Measurements from ENCODE around the gene ALDH1A1. TPM values are rescaled to one million over a fixed set of nuclear protein-coding genes. Genes with fewer than 3 reads are reported as not detected.

Gene ALDH1A1
- polyA plus RNA-seq, 1 of the 3 experiments (the other 2 are of a cell fraction), result 0.03 TPM

- no peak for TF ChIP-seq NRF1 (IDR thresholded peaks at IDR 0.05; ENCODE audit: low read depth, low read length)
- no peak for TF ChIP-seq TEAD4 (IDR thresholded peaks at IDR 0.05; ENCODE audit: borderline replicate concordance, insufficient read depth)
- TF ChIP-seq, protein P1, sequence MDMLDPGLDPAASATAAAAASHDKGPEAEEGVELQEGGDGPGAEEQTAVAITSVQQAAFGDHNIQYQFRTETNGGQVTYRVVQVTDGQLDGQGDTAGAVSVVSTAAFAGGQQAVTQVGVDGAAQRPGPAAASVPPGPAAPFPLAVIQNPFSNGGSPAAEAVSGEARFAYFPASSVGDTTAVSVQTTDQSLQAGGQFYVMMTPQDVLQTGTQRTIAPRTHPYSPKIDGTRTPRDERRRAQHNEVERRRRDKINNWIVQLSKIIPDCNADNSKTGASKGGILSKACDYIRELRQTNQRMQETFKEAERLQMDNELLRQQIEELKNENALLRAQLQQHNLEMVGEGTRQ (IDR thresholded peaks at IDR 0.05; ENCODE audit: borderline replicate concordance, low read depth, low read length), result no peak
Observed at GRCh38 chr9:72936266-72936665, 16.6 kb downstream of the ALDH1A1 start (continued).

DNA sequence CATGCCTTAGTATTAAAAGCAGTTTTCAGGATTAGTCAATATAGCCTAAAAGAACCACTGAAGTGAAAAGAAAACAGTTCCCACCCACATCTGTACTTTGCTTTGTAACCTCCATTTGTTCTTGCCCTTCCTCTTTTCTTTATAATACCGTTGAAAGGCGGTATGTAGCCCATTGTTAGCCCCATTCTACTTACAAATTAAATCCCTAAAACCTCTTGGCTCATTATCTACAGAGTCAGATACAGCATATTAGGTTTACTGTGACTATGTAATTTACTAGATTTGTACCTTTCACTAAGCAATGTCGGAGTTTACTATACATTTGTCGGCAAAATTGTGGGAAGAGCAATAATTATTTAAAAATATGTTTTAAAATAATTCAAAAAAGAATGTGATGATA, 17.3 kb downstream of the ALDH1A1 start:
- Histone ChIP-seq H2AFZ (ENCODE audit: low read depth) (no peak overlapping the region), H3K9ac (no peak overlapping the region), H3K36me3 (replicated peaks in 1 of 2; ENCODE audit: control insufficient read depth in 1 of 2, insufficient read depth in 2 of 2, low read length in 1 of 2) (no peaks in the 10 kb centered on the region), H3K4me3 (ENCODE audit: low read depth in 2 of 2, low read length in 1 of 2) (no peak overlapping the region), H3K9me3 (no peaks in the 10 kb centered on the region), H4K20me1 (ENCODE audit: insufficient read depth) (no peaks in the 10 kb centered on the region), H3K27ac (ENCODE audit: low read depth in 2 of 2, low read length in 1 of 2) (no peak overlapping the region), H3K4me2 (no peak overlapping the region), H3F3A (replicated peaks; ENCODE audit: insufficient read depth) (no peaks in the 10 kb centered on the region), H3K79me2 (ENCODE audit: insufficient read depth) (no peaks in the 10 kb centered on the region), H3K4me1 (ENCODE audit: control insufficient read depth in 1 of 2, insufficient read depth in 2 of 2, low read depth in 1 of 2, low read length in 1 of 2) (no peaks in the 10 kb centered on the region; a peak in 1 of 4 replicates), H3K27me3 (ENCODE audit: insufficient read depth) (no peaks in the 10 kb centered on the region; the same call in 1 of the 2 replicates), H3K9me2 (no peaks in the 10 kb centered on the region; the same call in 1 of the 2 replicates)
- TF ChIP-seq NFIC (IDR thresholded peaks at IDR 0.05; ENCODE audit: borderline replicate concordance), result no peak
- TF ChIP-seq, protein P2, sequence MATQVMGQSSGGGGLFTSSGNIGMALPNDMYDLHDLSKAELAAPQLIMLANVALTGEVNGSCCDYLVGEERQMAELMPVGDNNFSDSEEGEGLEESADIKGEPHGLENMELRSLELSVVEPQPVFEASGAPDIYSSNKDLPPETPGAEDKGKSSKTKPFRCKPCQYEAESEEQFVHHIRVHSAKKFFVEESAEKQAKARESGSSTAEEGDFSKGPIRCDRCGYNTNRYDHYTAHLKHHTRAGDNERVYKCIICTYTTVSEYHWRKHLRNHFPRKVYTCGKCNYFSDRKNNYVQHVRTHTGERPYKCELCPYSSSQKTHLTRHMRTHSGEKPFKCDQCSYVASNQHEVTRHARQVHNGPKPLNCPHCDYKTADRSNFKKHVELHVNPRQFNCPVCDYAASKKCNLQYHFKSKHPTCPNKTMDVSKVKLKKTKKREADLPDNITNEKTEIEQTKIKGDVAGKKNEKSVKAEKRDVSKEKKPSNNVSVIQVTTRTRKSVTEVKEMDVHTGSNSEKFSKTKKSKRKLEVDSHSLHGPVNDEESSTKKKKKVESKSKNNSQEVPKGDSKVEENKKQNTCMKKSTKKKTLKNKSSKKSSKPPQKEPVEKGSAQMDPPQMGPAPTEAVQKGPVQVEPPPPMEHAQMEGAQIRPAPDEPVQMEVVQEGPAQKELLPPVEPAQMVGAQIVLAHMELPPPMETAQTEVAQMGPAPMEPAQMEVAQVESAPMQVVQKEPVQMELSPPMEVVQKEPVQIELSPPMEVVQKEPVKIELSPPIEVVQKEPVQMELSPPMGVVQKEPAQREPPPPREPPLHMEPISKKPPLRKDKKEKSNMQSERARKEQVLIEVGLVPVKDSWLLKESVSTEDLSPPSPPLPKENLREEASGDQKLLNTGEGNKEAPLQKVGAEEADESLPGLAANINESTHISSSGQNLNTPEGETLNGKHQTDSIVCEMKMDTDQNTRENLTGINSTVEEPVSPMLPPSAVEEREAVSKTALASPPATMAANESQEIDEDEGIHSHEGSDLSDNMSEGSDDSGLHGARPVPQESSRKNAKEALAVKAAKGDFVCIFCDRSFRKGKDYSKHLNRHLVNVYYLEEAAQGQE (IDR thresholded peaks at IDR 0.05; ENCODE audit: low read depth, low read length), result no peak
- TF ChIP-seq SMC3 (IDR thresholded peaks at IDR 0.05; ENCODE audit: low read depth, low read length), result no peak
- TF ChIP-seq, protein P3, sequence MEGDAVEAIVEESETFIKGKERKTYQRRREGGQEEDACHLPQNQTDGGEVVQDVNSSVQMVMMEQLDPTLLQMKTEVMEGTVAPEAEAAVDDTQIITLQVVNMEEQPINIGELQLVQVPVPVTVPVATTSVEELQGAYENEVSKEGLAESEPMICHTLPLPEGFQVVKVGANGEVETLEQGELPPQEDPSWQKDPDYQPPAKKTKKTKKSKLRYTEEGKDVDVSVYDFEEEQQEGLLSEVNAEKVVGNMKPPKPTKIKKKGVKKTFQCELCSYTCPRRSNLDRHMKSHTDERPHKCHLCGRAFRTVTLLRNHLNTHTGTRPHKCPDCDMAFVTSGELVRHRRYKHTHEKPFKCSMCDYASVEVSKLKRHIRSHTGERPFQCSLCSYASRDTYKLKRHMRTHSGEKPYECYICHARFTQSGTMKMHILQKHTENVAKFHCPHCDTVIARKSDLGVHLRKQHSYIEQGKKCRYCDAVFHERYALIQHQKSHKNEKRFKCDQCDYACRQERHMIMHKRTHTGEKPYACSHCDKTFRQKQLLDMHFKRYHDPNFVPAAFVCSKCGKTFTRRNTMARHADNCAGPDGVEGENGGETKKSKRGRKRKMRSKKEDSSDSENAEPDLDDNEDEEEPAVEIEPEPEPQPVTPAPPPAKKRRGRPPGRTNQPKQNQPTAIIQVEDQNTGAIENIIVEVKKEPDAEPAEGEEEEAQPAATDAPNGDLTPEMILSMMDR (IDR thresholded peaks at IDR 0.05), result no peak
- TF ChIP-seq GATA2 (CRISPR knock-in tag; IDR thresholded peaks at IDR 0.05), result no peak
- TF ChIP-seq RAD21 (IDR thresholded peaks at IDR 0.05; ENCODE audit: low read length), result no peak
- TF ChIP-seq, protein P4, sequence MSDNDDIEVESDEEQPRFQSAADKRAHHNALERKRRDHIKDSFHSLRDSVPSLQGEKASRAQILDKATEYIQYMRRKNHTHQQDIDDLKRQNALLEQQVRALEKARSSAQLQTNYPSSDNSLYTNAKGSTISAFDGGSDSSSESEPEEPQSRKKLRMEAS (IDR thresholded peaks at IDR 0.05; ENCODE audit: low read depth), result no peak
- no peak for TF ChIP-seq NRF1 (IDR thresholded peaks at IDR 0.05; ENCODE audit: low read depth, low read length)
- no peak for TF ChIP-seq RFX5 (IDR thresholded peaks at IDR 0.05; ENCODE audit: low read length)
- no peak for TF ChIP-seq EZH2phosphoT487 (IDR thresholded peaks at IDR 0.05; ENCODE audit: borderline replicate concordance, low read depth)
- no peak for TF ChIP-seq MEF2A (IDR thresholded peaks at IDR 0.05; ENCODE audit: borderline replicate concordance, low read depth)
- TF ChIP-seq SIN3A (IDR thresholded peaks at IDR 0.05; ENCODE audit: borderline replicate concordance, low read depth, low read length), result no peak
- no peak for TF ChIP-seq EP300 (IDR thresholded peaks at IDR 0.05; ENCODE audit: borderline replicate concordance in 1 of 2, low read depth in 1 of 2, low read length in 1 of 2)
- TF ChIP-seq JUND (IDR thresholded peaks at IDR 0.05), result no peak
- TF ChIP-seq ELF1 (IDR thresholded peaks at IDR 0.05), result no peak
- TF ChIP-seq, protein P5, sequence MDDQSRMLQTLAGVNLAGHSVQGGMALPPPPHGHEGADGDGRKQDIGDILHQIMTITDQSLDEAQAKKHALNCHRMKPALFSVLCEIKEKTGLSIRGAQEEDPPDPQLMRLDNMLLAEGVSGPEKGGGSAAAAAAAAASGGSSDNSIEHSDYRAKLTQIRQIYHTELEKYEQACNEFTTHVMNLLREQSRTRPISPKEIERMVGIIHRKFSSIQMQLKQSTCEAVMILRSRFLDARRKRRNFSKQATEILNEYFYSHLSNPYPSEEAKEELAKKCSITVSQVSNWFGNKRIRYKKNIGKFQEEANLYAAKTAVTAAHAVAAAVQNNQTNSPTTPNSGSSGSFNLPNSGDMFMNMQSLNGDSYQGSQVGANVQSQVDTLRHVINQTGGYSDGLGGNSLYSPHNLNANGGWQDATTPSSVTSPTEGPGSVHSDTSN (IDR thresholded peaks at IDR 0.05), result no peak
- TF ChIP-seq, protein P6, sequence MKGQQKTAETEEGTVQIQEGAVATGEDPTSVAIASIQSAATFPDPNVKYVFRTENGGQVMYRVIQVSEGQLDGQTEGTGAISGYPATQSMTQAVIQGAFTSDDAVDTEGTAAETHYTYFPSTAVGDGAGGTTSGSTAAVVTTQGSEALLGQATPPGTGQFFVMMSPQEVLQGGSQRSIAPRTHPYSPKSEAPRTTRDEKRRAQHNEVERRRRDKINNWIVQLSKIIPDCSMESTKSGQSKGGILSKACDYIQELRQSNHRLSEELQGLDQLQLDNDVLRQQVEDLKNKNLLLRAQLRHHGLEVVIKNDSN (IDR thresholded peaks at IDR 0.05; ENCODE audit: borderline replicate concordance, low read depth), result no peak
- POLR2A ChIA-PET, result no interaction called here
- no peak for DNase-seq
- 1% methylated on average over 4 of the region's 4 CpGs for WGBS (ENCODE audit: low lambda C conversion rate)
- CTCF ChIA-PET, result no interaction called here
